Skeletal muscle satellite cell (primary cell): Measurements from ENCODE around the gene TMUB1.
A peak's percentile ranks its signal among the peaks of the same experiment; 100 is the strongest.

Experiments
- H3K27me3 ChIP-seq: 2 replicates; pipeline ENCODE4 v1.7.0; 2013; ENCODE audit warnings: low read length; ENCODE audit not compliant: control insufficient read depth, insufficient read depth
- H3K36me3 ChIP-seq: 2 replicates; pipeline ENCODE4 v1.7.0; 2013; ENCODE audit warnings: mild to moderate bottlenecking, control low read depth, low read length; ENCODE audit not compliant: insufficient read depth
- H3K4me1 ChIP-seq: 2 replicates; pipeline ENCODE4 v1.7.0; 2013; ENCODE audit warnings: low read length; ENCODE audit not compliant: control insufficient read depth, insufficient read depth
- H3K4me2 ChIP-seq: 2 replicates; pipeline ENCODE4 v1.7.0; 2013; ENCODE audit warnings: mild to moderate bottlenecking, low read length
- H3K4me3 ChIP-seq: 2 replicates; pipeline ENCODE4 v1.7.0; 2013; ENCODE audit warnings: low read length
- H3K9ac ChIP-seq: 2 replicates; pipeline ENCODE4 v1.7.0; 2013; ENCODE audit warnings: mild to moderate bottlenecking, low read depth, low read length, moderate library complexity
- H3K9me3 ChIP-seq: replicated peaks from 2 replicates; pipeline ENCODE4 v1.7.0; 2013; ENCODE audit warnings: mild to moderate bottlenecking, control low read depth, low read length

The TMUB1 gene

DNA sequence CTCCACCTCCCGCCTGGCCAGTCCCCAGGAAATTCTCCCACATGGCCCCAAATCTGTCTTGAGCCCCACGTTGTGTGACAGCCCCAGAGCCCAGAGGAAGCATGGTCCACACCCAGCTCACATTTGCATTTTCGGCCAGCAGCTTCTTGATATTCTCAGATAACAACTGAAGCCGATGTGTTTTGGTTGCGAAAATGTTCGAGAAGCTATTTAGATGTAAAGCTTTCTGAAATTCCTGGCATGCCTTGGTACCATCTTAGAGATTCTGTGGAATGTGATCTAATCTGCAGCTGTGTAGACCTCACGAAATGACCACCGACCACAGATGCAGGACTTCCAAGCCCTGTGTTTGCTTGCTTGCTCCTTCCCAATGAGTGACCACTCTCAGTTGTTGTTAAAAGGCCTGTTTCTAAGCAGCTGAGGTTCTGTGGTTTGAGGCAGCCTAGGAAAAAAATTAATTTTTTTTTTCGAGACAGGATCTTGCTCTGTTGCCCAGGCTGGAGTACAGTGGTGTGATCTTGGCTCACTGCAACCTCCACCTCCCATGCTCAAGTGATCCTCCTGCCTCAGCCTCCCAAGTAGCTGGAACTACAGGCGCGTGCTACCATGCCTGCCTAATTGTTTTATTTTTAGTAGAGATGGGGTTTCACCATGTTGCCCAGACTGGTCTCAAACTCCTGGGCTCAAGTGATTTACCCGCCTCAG, 15.1 kb downstream of the TMUB1 start:
- H3K9me3 ChIP-seq, result no peaks in the 10 kb centered on the region
- H3K36me3 ChIP-seq, result peaks cover 75% of the 10 kb centered on the region
- H3K4me1 ChIP-seq, result peaks cover 14% of the 10 kb centered on the region
- no peak overlapping the region for H3K9ac ChIP-seq
- no peak overlapping the region for H3K4me3 ChIP-seq
- H3K27me3 ChIP-seq, result no peaks in the 10 kb centered on the region
- H3K4me2 ChIP-seq, result no peak overlapping the region

DNA sequence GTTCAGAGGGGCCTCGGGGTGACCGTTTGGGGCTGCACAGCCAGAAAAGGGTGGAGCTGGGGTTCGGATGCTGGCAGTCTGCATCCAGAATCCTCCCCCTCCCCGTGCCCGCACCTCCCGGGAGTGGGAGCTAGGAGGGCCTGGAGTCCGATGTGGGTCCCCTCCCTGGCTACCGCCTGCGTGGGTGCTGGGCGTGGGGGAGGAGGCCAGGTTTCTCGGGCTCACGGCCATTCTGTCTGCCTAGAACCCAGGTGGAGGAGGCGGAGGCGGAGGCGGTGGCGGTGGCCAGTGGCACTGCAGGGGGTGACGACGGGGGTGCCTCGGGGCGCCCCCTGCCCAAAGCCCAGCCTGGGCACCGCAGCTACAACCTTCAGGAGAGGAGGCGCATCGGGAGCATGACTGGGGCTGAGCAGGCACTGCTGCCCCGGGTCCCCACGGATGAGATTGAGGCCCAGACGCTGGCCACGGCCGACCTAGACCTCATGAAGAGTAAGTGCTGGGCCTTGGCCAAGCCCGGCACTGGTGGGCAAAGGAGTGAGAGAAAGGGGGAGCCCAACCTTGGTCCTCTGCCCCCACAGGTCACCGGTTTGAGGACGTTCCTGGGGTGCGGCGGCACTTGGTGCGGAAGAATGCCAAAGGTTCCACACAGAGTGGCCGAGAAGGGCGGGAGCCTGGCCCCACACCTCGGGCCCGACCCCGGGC, 16.9 kb downstream of the TMUB1 start:
- H3K9me3 ChIP-seq, result no peaks in the 10 kb centered on the region
- peaks cover 30% of the 10 kb centered on the region for H3K4me1 ChIP-seq
- H3K27me3 ChIP-seq, result no peaks in the 10 kb centered on the region
- peaks cover 66% of the 10 kb centered on the region for H3K36me3 ChIP-seq
- H3K4me2 ChIP-seq, result no peak overlapping the region
- H3K9ac ChIP-seq, result no peak overlapping the region
- no peak overlapping the region for H3K4me3 ChIP-seq

DNA sequence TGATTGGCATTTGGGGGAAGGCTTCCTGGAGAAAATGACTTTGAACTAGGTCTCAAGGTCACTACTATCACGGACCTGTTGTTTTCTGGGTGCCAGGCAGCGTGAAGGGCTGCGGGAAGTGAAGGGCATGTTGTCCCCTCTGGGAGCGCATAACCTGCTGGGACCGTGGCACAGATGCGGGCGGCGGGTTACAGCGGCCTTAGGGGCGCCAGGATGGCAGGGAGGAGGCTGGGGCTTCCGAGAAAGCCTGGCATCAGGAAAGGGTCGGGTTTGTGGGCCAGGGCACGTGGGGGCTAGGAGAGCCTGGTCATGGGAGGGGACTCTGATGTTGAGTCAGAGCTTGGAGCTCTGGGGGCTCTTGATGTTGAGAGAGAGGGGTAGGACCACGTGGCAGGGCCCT, 17.8 kb downstream of the TMUB1 start:
- Histone ChIP-seq H3K4me3 (no peak overlapping the region), H3K4me2 (no peak overlapping the region), H3K9ac (no peak overlapping the region), H3K27me3 (no peaks in the 10 kb centered on the region), H3K9me3 (no peaks in the 10 kb centered on the region), H3K36me3 (peaks cover 60% of the 10 kb centered on the region), H3K4me1 (peaks cover 39% of the 10 kb centered on the region)

DNA sequence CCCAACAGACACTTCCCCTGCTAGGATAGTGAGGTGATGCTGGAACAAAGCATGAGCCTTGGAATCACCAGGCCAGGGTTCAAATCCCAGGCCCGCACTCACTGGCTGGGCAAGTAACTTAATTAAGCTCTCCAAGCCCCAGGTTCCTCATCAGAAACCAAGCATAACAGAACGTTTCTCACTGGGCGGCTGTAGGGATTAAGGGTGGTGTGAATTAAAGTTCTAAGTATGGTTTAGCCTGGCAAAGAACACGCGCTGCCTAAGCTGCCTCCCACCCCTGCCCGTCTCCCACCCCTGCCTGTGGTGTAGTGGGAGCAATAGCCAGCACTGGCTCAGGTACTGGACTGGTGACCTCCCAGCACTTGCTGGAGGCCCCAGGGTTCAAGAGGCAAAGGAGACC, 18.3 kb downstream of the TMUB1 start:
- Histone ChIP-seq H3K9me3 (no peaks in the 10 kb centered on the region), H3K4me3 (no peak overlapping the region), H3K27me3 (no peaks in the 10 kb centered on the region), H3K4me1 (peaks cover 39% of the 10 kb centered on the region), H3K36me3 (peaks cover 56% of the 10 kb centered on the region), H3K9ac (no peak overlapping the region), H3K4me2 (no peak overlapping the region)

DNA sequence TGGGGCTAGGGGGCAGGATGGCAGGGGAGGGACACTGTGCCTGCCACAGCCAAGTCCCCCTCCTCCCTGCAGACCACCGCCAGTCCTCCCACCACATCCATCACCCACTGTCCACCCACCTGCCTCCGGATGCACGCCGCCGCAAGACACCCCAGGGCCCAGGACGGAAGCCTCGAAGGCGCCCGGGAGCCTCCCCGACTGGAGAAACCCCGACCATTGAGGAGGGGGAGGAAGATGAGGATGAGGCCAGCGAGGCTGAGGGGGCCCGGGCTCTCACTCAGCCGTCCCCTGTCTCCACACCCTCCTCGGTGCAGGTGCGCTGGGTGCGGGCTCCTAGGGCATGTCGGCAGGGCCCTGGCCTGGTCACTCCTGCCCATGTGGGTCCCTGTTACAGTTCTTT, 18.8 kb downstream of the TMUB1 start:
- Histone ChIP-seq H3K4me1 (peaks cover 39% of the 10 kb centered on the region), H3K4me2 (no peak overlapping the region), H3K9ac (no peak overlapping the region), H3K9me3 (no peaks in the 10 kb centered on the region), H3K36me3 (peaks cover 51% of the 10 kb centered on the region), H3K4me3 (no peak overlapping the region), H3K27me3 (no peaks in the 10 kb centered on the region)

DNA sequence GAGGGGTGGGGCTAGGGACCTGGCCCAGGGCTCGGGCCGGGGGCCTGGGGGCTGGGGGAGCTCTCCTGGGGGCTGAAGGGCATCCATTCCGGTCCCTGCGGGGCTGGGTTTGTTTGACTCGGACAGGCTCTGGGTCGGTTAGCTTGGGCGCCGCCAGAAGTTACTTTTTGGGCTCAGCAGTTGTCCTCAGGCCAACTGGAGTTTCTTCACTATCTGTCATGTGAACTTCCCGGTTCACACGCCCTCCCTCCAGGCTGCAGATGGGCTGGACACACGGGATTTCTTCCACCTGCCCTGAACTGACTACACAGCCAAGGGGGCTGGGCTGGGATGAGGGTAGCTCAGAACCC, 20.1 kb downstream of the TMUB1 start:
- Histone ChIP-seq H3K36me3 (peaks cover 41% of the 10 kb centered on the region), H3K4me1 (peaks cover 50% of the 10 kb centered on the region), H3K4me3 (no peak overlapping the region), H3K9ac (no peak overlapping the region), H3K4me2 (peak overlapping the region; percentile 50), H3K27me3 (no peaks in the 10 kb centered on the region), H3K9me3 (no peaks in the 10 kb centered on the region)

DNA sequence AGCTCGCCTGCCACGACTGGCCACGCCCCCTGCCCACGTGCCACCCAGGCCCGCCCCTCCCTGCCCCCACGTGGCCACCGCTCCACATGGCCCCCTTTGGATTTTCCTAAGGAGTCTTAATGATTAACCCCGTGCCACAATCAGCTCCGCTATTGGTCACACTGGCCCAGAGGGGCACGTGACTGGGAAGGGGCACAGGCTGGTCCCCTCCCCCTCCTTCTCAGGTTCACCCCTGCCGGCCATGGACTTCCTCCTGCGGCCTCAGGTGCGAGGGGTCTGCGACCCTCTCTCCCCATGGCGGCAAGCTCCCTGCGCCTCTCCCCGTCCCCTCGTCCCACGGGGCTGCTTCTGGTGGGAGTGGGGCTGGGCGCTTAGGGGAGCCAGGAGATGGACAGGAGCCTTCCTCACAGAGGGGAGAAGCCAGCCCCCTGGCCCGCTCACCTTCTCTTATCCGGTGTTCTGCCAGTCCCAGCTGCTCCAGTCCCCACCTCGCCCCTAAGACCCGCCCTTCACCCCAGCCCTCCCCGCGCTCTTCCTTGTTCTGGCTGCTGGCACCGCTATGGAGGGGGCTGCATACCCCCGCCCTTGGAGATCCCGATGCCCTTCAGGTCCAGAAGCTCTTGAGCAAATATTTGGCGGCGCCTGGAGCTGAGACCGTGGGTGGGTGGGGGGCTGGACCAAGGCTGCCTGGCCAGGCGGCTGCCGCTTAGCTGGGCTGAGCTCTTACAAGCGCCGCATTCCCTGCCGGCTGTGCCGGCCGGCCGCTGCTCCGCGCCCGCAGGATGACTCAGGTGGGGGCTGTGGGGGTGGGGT, 20.7 kb downstream of the TMUB1 start:
- Histone ChIP-seq H3K4me1 (peaks cover 46% of the 10 kb centered on the region), H3K4me2 (peak overlapping the region; percentile 94), H3K9me3 (no peaks in the 10 kb centered on the region), H3K36me3 (peaks cover 35% of the 10 kb centered on the region), H3K27me3 (no peaks in the 10 kb centered on the region), H3K4me3 (peak overlapping the region; percentile 87), H3K9ac (peak overlapping the region; percentile 34)

DNA sequence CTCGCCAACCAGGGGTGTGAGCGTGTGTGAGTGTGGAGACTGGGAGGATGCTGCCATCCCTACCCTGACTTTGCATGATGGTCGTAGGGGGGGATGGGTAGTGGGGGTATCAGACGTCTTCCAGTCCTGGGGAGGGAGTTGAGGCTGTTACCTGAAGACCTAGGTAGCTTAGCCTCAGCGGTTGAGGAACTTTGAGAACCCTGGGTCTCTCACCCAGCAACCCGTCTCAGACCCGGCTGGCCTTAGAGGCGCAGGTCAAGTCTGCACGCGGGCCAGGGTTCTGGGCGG, 21.2 kb downstream of the TMUB1 start:
- H3K4me2 ChIP-seq, result peak overlapping the region; percentile 94
- H3K4me3 ChIP-seq, result peak overlapping the region; percentile 87
- H3K9ac ChIP-seq, result no peak overlapping the region
- H3K4me1 ChIP-seq, result peaks cover 44% of the 10 kb centered on the region
- peaks cover 30% of the 10 kb centered on the region for H3K36me3 ChIP-seq
- no peaks in the 10 kb centered on the region for H3K27me3 ChIP-seq
- no peaks in the 10 kb centered on the region for H3K9me3 ChIP-seq

DNA sequence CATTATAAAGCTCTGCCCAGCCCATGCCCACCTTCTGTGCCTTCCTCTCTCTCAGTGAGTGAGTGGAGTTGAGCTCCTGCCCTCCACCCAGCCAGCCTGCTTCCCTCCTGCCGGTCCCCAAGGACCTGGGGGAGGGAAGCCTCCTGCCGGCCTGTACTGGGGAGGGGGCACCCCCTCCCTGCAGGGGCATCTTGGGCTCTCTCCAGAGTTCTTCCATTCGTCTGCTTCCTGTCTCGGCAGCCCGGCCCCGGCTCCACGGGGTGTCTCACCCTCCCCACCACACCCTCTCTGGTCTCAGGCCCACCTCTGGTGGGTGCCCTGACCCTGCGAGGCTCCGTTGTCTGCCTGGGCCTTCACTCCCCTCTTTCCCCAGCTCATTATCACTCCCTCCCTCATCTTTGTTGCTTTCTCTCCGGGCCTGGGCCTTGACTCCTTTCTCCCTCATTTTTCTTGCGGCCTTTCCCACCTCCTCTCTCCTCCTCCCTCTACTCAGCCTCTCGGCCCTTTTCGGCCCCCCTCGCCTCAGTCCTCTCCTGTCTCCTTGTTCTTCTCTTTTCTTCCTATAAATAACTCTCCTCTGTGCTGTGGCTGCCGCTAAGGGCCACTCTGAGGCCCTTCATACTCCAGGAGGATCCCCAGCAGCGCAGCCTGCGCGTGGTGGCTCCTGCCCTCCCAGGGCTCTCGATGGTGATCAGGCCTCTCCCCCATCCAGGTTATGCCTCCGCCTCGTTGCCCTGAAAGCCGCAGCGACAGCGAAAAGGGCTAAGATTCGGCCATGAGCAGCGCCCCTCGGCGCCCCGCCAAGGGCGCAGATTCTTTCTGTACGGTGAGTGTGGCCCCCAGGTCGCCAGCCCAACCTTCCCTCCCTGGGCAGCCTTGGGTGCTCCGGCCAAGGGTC, 21.8 kb downstream of the TMUB1 start:
- peak overlapping the region; percentile 82 for H3K9ac ChIP-seq
- H3K4me1 ChIP-seq, result peaks cover 49% of the 10 kb centered on the region
- peak overlapping the region; percentile 87 for H3K4me3 ChIP-seq
- no peaks in the 10 kb centered on the region for H3K27me3 ChIP-seq
- peak overlapping the region; percentile 94 for H3K4me2 ChIP-seq
- no peaks in the 10 kb centered on the region for H3K9me3 ChIP-seq
- H3K36me3 ChIP-seq, result peaks cover 24% of the 10 kb centered on the region

DNA sequence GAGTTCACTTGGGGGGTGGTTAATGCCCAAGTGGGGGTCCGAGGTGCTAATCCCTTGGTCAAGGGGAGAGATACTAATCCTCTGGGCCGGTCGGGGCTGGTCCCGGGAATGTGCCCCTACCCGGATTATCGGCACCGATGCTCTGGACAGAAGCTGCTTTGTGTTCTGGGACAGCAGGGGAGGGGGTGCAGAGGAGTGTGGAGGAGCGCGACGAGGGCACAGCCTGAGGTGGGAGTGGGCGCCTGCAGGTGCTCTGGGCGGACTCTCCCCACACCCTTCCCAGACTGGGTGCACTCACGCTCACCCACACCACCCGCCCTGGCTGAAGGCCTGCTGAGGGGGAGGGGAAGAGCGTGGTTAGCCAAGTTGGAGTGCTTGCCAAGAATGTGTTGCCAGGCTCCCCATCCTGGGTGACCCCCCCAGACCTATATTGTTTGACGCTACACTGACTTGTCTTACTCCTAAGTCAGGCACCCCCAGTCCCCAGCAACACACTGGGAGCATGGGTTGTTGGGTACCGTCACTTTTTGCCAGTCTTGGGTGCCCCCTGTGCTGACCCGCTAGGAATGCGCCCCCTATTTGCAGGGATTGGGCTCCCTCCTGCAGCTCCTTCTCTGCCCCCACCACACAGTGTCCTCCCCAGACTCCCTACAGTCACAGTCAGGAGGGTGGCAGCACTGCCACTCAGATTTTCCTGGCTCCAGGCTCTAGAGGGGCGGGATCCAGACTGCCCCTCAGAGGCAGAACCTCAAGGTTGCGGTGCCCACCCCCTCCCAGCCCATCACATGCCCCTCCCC, 22.7 kb downstream of the TMUB1 start:
- H3K9ac ChIP-seq, result peak overlapping the region; percentile 82
- H3K4me1 ChIP-seq, result peaks cover 49% of the 10 kb centered on the region

More for the DNA sequence above, 22.7 kb downstream of the TMUB1 start:
- Histone ChIP-seq H3K36me3 (peaks cover 17% of the 10 kb centered on the region), H3K4me3 (peak overlapping the region; percentile 87), H3K4me2 (peak overlapping the region; percentile 94), H3K27me3 (no peaks in the 10 kb centered on the region), H3K9me3 (no peaks in the 10 kb centered on the region)
